HepG2 (cell line): Measurements from ENCODE around the gene CDK10. TPM values are rescaled to one million over a fixed set of nuclear protein-coding genes. Genes with fewer than 3 reads are reported as not detected.

Experiments used
- ATAC-seq: fragments of 200-7000 bp; cut with Tn5 transposase; 3 replicates; pipeline ENCODE4 v1.9.1; 2020; ENCODE audit warnings: mild to moderate bottlenecking, moderate library complexity
- BruUV-seq: library from RNA; stranded (reverse); fragments of 400-500 nt; replicated peaks from 2 replicates; lab custom pipeline; 2021; lab: Mats Ljungman, UMichigan
- CTCF ChIA-PET: fragments of 300-600 bp; formaldehyde crosslinking; extraction: SDS; loops from one replicate; lab custom pipeline; 2021; ENCODE audit warnings: low total read pairs, inconsistent platforms, low intra/inter-chr PET ratio; lab: Yijun Ruan, JAX
- POLR2A ChIA-PET: fragments of 350-600 bp; sonication (Branson Sonifier 250); formaldehyde crosslinking; loops from one replicate; lab custom pipeline; 2020; ENCODE audit warnings: antibody characterized with exemption, inconsistent platforms; lab: Yijun Ruan, JAX
- DNase-seq: peaks from one replicate; pipeline ENCODE4 v3.0.0-alpha.2; 2015; ENCODE audit warnings: low spot score
- FAIRE-seq: peaks from 3 replicates; lab custom pipeline; 2011; peaks lifted over from hg19 to GRCh38; lab: Jason Lieb, UNC
- H2AFZ ChIP-seq: one replicate; pipeline ENCODE4 v1.6.1; 2011; ENCODE audit warnings: low read length, inconsistent platforms
- H3K27ac ChIP-seq: fragments of 300-600 bp; 3 replicates; pipeline ENCODE4 v1.8.0; 2011; ENCODE audit warnings: mixed run types, mild to moderate bottlenecking, mixed read lengths, low read length, inconsistent platforms; ENCODE audit not compliant: insufficient read depth; ENCODE audit errors: extremely low read length
- H3K27me3 ChIP-seq, 2 experiments: fragments of 200-600 bp in 1 of 2; 2 replicates in 1 of 2; 3 replicates in 1 of 2; pipeline versions ENCODE4 v1.6.0 to v1.8.0; 2011; ENCODE audit warnings: low read length in 2 of 2, mild to moderate bottlenecking in 2 of 2, moderate library complexity in 2 of 2, inconsistent platforms in 1 of 2; ENCODE audit not compliant: insufficient read depth in 2 of 2, control insufficient read depth in 1 of 2
- H3K36me3 ChIP-seq, 2 experiments: fragments of 200-600 bp in 1 of 2; replicated peaks in 1 of 2; 2 replicates in 1 of 2; 3 replicates in 1 of 2; pipeline versions ENCODE4 v1.5.1 to v1.8.0; 2011; ENCODE audit warnings: low read length in 2 of 2, inconsistent platforms in 1 of 2; ENCODE audit not compliant: insufficient read depth in 2 of 2, control insufficient read depth in 1 of 2
- H3K4me1 ChIP-seq: 2 replicates; pipeline ENCODE4 v1.5.1; 2012; ENCODE audit warnings: low read length, inconsistent platforms; ENCODE audit not compliant: insufficient read depth
- H3K4me2 ChIP-seq: 2 replicates; pipeline ENCODE4 v1.6.0; 2011; ENCODE audit warnings: low read depth, low read length, inconsistent platforms
- H3K4me3 ChIP-seq, 3 experiments: fragments of 200-600 bp in 1 of 3; sonication (generic), shearing (Covaris generic) in 1 of 3; replicated peaks in 1 of 3; 2 replicates each; pipeline ENCODE4 v1.5.1; 2011 to 2016; ENCODE audit warnings: low read length in 3 of 3, inconsistent platforms in 2 of 3, low read depth in 2 of 3, mild to moderate bottlenecking in 2 of 3, control low read depth in 1 of 3, mixed read lengths in 1 of 3; ENCODE audit not compliant: insufficient read depth in 1 of 3
- H3K79me2 ChIP-seq: one replicate; pipeline ENCODE4 v1.6.1; 2011; ENCODE audit warnings: low read length, inconsistent platforms; ENCODE audit not compliant: insufficient read depth
- H3K9ac ChIP-seq: 2 replicates; pipeline ENCODE4 v1.6.0; 2011; ENCODE audit warnings: mild to moderate bottlenecking, low read depth, low read length, inconsistent platforms; ENCODE audit not compliant: insufficient read depth
- H3K9me3 ChIP-seq: 2 replicates; pipeline ENCODE4 v1.5.1; 2012; ENCODE audit warnings: mild to moderate bottlenecking, low read length
- H4K20me1 ChIP-seq: 2 replicates; pipeline ENCODE4 v1.6.0; 2011; ENCODE audit warnings: inconsistent platforms, mild to moderate bottlenecking, low read length, moderate library complexity; ENCODE audit not compliant: insufficient read depth
- KDM5B ChIP-seq: sonication (generic); formaldehyde crosslinking; IDR thresholded peaks from 2 replicates; pipeline ENCODE4 v1.4.0; 2020; ENCODE audit warnings: missing genetic modification reagents, mild to moderate bottlenecking, borderline replicate concordance
- SMARCE1 ChIP-seq: fragments of 450-650 bp; IDR thresholded peaks from 2 replicates; pipeline ENCODE4 v1.6.1; 2017; ENCODE audit warnings: borderline replicate concordance
- TEAD3 ChIP-seq: optimal IDR thresholded peaks from 2 replicates; pipeline ENCODE3; 2016; ENCODE audit warnings: borderline replicate concordance
- ZNF230 ChIP-seq: sonication (generic); formaldehyde crosslinking; IDR thresholded peaks from 2 replicates; pipeline ENCODE4 v1.4.0; 2020; ENCODE audit warnings: mild to moderate bottlenecking, missing genetic modification reagents
- ZNF275 ChIP-seq: sonication (generic); formaldehyde crosslinking; IDR thresholded peaks from 2 replicates; pipeline ENCODE4 v1.8.0; 2022; ENCODE audit warnings: missing genetic modification reagents, mild to moderate bottlenecking, inconsistent platforms, borderline replicate concordance
- WGBS: methylation state at CpG from one replicate; pipeline ENCODE4 v1.1.6; 2017; ENCODE audit warnings: low lambda C conversion rate; 5-methylcytosine and 5-hydroxymethylcytosine counted together
- in situ Hi-C: cut with HindIII; loops from 2 replicates; pipeline ENCODE4 v1.10.0; 2017; ENCODE audit warnings: low pct_unique_long_range_greater_than_20kb; ENCODE audit not compliant: extremely low pct_ligation_motif_present
- intact Hi-C: fragments of 100-400 bp; cut with micrococcal nuclease; formaldehyde crosslinking; loops from one replicate; pipeline ENCODE4 v1.10.0; 2022; ENCODE audit not compliant: unreplicated experiment
- polyA plus RNA-seq, 8 experiments: library from polyadenylated mRNA; depleted of rRNA in 3 of 8; stranded (reverse) in 7 of 8; unstranded in 1 of 8; fragments of >200 nt; fragmentation: Illumina TruSeq in 4 of 8; extraction: Trizol in 4 of 8; gene quantifications; 2 replicates each; pipeline versions ENCODE4 v1.2.1 to v1.2.3, GENCODE V29; 2011 to 2016; ENCODE audit warnings: low read depth in 4 of 8, missing spikeins in 1 of 8, mixed read lengths in 1 of 8; ENCODE audit not compliant: insufficient read depth in 1 of 8
- total RNA-seq, 5 experiments: library from RNA; depleted of rRNA; stranded (reverse); fragments of >200 nt; fragmentation: Illumina TruSeq; extraction: Trizol; gene quantifications; 2 replicates each; pipeline ENCODE4 v1.2.3, GENCODE V29; 2016; ENCODE audit warnings: low read depth in 1 of 5
- TF ChIP-seq, protein P1 (sequence below): IDR thresholded peaks from 2 replicates; pipeline ENCODE4 v1.4.0; 2020; ENCODE audit warnings: mild to moderate bottlenecking, missing genetic modification reagents
- TF ChIP-seq, protein P2 (sequence below): sonication (generic); formaldehyde crosslinking; IDR thresholded peaks from one replicate; pipeline ENCODE4 v1.5.1; 2020; ENCODE audit warnings: mild to moderate bottlenecking, missing genetic modification reagents; ENCODE audit errors: not compliant biosample characterization

CDK10 gene
- total and polyA plus RNA-seq, 2 of the 13 experiments (the other 11 are each of a cell fraction or from before 2014, with no cell fraction given): 2.5 to 3.9 TPM

DNA sequence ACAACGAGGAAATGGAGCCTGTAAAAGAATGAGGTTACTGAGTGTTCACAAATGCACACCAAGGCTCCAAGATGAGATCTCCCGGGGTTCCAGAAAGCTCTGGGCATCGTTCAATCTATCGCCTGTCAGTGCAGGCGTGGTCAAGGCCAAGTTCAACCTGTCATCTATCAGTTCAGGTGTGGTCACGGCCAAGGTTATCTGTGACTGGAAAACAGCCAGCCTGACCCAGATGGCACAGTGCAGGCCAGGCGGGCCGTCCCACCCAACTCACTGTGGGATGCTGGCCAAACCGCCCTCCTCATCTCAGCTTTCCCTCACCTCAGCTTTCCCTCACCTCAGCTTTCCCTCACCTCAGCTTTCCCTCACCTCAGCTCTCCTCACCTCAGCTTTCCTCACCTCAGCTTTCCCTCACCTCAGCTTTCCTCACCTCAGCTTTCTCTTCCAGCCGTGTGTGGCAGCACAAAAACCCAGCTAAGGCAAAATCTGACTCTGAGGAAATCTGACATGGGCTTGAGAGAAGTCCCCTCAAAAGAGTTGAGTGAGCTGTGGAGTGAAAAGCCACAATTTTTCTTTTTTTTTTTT lies 31.3 kb upstream of the CDK10 start (continued):
- TF ChIP-seq, protein P1, sequence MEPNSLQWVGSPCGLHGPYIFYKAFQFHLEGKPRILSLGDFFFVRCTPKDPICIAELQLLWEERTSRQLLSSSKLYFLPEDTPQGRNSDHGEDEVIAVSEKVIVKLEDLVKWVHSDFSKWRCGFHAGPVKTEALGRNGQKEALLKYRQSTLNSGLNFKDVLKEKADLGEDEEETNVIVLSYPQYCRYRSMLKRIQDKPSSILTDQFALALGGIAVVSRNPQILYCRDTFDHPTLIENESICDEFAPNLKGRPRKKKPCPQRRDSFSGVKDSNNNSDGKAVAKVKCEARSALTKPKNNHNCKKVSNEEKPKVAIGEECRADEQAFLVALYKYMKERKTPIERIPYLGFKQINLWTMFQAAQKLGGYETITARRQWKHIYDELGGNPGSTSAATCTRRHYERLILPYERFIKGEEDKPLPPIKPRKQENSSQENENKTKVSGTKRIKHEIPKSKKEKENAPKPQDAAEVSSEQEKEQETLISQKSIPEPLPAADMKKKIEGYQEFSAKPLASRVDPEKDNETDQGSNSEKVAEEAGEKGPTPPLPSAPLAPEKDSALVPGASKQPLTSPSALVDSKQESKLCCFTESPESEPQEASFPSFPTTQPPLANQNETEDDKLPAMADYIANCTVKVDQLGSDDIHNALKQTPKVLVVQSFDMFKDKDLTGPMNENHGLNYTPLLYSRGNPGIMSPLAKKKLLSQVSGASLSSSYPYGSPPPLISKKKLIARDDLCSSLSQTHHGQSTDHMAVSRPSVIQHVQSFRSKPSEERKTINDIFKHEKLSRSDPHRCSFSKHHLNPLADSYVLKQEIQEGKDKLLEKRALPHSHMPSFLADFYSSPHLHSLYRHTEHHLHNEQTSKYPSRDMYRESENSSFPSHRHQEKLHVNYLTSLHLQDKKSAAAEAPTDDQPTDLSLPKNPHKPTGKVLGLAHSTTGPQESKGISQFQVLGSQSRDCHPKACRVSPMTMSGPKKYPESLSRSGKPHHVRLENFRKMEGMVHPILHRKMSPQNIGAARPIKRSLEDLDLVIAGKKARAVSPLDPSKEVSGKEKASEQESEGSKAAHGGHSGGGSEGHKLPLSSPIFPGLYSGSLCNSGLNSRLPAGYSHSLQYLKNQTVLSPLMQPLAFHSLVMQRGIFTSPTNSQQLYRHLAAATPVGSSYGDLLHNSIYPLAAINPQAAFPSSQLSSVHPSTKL: no peak

GRCh38 chr16:89656435-89657121 lies 29.9 kb upstream of the CDK10 start:
- no peak for ATAC-seq
- in situ Hi-C loops: loop anchor here (5.0 kb wide), 1 partner anchor 46 kb away; the partner anchor contains the start of gene SPATA2L
- Histone ChIP-seq H3K27me3 (no peaks in the 10 kb centered on the region; a peak in 1 of 5 replicates), H3K79me2 (peaks cover 49% of the 10 kb centered on the region), H3K9ac (peak overlapping the region; percentile 96), H3K9me3 (no peaks in the 10 kb centered on the region), H3K36me3 (peaks cover 17 to 39% of the 10 kb centered on the region in 2 experiments), H2AFZ (no peak overlapping the region), H3K4me3 (peak overlapping the region; percentile 91 to 100 (median 99)), H3K4me1 (peaks cover 38% of the 10 kb centered on the region), H3K4me2 (peak overlapping the region; percentile 97), H4K20me1 (no peaks in the 10 kb centered on the region), H3K27ac (peak overlapping the region; percentile 64)
- intact Hi-C loops: no loop called here
- CTCF ChIA-PET: no interaction called here
- TSS peak; percentile 57 for BruUV-seq
- no peak for FAIRE-seq
- POLR2A ChIA-PET: interaction anchor here (1.1 to 2.8 kb wide), 4 partner anchors 31 to 49 kb away, joined by 3 to 21 read pairs (median 9); partner anchors contain the start of genes CDK10 and SPATA2L
- no peak for DNase-seq
- WGBS: 12% methylated on average over 32 of the region's 32 CpGs
- TF ChIP-seq SMARCE1: no peak
- peak; percentile 67 for TF ChIP-seq TEAD3 (CRISPR knock-in tag)
- TF ChIP-seq, protein P2, sequence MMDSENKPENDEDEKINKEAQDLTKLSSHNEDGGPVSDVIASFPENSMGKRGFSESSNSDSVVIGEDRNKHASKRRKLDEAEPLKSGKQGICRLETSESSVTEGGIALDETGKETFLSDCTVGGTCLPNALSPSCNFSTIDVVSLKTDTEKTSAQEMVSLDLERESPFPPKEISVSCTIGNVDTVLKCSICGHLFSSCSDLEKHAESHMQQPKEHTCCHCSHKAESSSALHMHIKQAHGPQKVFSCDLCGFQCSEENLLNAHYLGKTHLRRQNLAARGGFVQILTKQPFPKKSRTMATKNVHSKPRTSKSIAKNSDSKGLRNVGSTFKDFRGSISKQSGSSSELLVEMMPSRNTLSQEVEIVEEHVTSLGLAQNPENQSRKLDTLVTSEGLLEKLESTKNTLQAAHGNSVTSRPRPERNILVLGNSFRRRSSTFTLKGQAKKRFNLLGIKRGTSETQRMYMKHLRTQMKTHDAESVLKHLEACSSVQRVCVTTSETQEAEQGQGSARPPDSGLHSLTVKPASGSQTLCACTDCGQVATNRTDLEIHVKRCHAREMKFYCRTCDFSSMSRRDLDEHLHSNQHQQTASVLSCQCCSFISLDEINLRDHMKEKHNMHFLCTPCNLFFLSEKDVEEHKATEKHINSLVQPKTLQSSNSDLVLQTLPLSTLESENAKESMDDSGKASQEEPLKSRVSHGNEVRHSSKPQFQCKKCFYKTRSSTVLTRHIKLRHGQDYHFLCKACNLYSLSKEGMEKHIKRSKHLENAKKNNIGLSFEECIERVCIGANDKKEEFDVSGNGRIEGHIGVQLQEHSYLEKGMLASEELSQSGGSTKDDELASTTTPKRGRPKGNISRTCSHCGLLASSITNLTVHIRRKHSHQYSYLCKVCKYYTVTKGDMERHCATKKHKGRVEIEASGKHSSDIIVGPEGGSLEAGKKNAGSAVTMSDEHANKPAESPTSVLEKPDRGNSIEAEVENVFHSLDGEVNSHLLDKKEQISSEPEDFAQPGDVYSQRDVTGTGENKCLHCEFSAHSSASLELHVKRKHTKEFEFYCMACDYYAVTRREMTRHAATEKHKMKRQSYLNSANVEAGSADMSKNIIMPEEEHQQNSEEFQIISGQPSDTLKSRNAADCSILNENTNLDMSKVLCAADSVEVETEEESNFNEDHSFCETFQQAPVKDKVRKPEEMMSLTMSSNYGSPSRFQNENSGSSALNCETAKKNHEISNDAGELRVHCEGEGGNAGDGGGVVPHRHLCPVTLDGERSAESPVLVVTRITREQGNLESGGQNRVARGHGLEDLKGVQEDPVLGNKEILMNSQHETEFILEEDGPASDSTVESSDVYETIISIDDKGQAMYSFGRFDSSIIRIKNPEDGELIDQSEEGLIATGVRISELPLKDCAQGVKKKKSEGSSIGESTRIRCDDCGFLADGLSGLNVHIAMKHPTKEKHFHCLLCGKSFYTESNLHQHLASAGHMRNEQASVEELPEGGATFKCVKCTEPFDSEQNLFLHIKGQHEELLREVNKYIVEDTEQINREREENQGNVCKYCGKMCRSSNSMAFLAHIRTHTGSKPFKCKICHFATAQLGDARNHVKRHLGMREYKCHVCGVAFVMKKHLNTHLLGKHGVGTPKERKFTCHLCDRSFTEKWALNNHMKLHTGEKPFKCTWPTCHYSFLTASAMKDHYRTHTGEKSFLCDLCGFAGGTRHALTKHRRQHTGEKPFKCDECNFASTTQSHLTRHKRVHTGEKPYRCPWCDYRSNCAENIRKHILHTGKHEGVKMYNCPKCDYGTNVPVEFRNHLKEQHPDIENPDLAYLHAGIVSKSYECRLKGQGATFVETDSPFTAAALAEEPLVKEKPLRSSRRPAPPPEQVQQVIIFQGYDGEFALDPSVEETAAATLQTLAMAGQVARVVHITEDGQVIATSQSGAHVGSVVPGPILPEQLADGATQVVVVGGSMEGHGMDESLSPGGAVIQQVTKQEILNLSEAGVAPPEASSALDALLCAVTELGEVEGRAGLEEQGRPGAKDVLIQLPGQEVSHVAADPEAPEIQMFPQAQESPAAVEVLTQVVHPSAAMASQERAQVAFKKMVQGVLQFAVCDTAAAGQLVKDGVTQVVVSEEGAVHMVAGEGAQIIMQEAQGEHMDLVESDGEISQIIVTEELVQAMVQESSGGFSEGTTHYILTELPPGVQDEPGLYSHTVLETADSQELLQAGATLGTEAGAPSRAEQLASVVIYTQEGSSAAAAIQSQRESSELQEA: no peak
- no peak for TF ChIP-seq KDM5B (CRISPR knock-in tag)
- TF ChIP-seq ZNF230 (CRISPR knock-in tag): no peak
- TF ChIP-seq ZNF275 (CRISPR knock-in tag): no peak
